Choroid plexus epithelial cell (primary cell): ENCODE measurements around the gene IL1A.

Source experiments
- DNase-seq: peaks from one replicate; pipeline ENCODE4 v3.0.0-alpha.2; 2010; ENCODE audit warnings: low read depth
- H3K4me3 ChIP-seq: 2 replicates; pipeline ENCODE4 v1.5.1; 2011; ENCODE audit warnings: low read depth, mild to moderate bottlenecking, control low read depth, low read length, moderate library complexity
- CTCF ChIP-seq: conservative IDR thresholded peaks from 2 replicates; pipeline ENCODE4 v1.5.1; 2011; ENCODE audit warnings: low read depth, mild to moderate bottlenecking, control low read depth, inconsistent platforms, low read length, moderate library complexity

The IL1A gene

DNA sequence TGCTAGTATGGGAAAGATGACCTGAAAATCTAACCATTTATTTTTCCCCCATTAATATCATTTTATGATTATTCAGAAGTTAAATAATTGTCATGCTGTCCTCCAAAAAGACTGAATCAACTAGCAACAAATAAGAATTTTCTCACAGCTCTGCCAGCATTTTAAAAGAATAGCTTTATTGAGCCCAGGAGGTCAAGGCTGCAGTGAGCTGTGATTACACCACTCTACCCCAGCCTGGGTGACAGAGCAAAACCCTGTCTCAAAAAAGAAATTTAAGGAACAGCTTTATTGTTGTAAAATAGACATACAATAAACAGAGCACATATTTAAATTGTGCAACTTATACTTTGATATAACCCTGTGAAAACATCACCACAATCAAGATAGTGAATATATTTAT is 24.8 kb upstream of the IL1A start:
- H3K4me3 ChIP-seq: no peak overlapping the region
- no peak for TF ChIP-seq CTCF
- no peak for DNase-seq

DNA sequence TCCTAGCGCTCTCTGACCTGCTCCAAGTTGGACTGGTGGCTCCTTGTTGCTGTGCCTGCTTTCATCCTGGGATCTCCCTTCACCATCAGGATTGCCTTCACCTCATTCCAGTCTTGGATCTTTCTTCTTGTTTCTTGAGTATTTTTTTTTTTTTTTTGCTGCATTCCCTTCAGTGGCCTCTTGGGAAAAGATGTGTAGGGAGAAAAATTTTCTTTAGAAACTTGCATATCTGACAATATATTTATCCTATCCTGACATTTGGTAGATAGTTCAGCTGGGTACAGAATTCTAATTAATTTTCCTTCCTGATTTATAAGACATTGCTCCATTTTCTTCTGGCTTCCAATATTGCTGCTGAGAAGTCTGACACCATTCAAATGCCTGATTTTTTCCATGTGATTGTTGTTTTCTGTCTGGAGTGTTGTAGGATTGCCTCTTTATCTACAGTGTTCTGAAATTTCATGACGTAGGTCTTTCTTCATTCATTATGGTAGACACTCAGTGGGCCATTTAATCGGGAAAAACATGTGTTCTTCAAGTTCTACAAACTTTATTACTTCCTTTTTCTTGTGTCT is 23.0 kb upstream of the IL1A start:
- peak; percentile 34 for TF ChIP-seq CTCF
- no peak overlapping the region for H3K4me3 ChIP-seq
- peak; percentile 34 for DNase-seq

GRCh38 chr2:112805542-112805941 is 21.2 kb upstream of the IL1A start:
- H3K4me3 ChIP-seq: no peak overlapping the region

DNA sequence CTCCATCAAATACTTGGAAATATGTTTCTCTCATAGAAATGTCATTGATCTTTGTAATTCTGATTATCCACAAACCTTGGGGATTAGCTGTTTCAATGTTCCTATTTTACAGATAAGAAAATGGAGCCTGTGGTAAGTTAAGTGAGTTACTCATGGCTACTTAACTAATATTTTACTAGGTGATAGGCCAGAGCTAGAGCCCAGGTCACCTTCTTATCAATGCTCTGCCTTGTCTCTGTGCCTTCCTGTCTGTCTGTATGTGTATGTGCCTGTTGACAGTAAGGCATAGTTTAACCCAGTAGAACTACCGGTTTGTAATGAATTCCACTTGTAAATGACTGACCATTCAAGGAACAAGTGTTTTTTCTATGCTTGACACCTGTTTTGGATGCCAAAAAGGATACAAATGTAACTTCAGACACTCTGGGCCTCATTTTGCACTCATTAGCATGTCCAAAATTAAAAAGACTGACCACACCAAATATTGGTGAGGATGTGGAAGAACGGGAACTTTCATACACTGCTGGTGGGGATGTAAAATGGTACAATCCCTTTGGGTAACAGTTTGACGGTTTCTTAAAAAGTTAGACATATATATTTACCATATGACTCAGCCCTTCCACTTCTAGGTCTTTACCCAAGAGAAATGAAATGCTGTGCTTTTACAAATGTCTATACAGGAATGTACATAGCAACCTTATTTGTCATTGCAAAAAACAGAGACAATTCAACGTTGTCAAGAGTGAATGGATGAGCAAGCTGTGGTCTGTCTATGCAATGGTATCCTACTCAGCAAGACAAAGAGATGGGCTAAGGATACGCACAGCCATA is 19.6 kb upstream of the IL1A start:
- DNase-seq: peak; percentile 90
- H3K4me3 ChIP-seq: no peak overlapping the region
- no peak for TF ChIP-seq CTCF

More at GRCh38 chr2:112805542-112805941, 21.2 kb upstream of the IL1A start:
- DNase-seq: peak; percentile 31
- TF ChIP-seq CTCF: no peak

DNA sequence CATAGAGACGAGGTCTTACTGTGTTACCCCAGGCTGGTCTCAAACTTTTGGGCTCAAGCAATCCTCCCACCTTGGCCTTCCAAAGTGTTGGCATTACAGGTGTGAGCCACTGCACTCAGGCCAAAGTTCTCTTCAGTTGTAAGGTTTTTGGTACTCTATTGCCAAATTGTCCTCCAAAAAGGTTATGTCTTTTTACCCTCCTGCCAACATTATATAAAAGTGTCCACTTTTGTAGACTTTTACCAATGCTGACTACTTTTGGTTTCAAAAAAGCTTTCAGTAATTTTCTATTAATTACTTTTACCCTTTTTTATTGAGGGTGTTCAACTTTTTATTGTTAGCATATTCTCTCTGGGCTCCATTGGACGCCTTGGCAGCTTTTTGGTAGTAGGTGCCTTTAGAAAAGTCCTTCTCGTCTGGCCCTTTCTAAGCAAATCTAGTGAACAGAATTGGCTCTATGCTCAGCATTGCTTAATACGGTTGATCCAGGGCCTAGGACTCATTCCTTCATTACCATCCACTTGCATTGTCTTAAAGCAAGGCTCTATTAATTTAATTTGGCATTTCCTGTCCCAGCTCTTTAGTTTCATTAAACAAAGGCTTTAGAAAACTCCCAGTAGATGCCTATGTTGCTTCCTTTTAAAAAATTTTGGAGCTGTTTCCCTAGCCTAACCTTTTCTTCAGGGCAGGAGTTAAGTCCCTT is 16.7 kb upstream of the IL1A start:
- H3K4me3 ChIP-seq: no peak overlapping the region
- DNase-seq: no peak
- no peak for TF ChIP-seq CTCF

- TF ChIP-seq CTCF: no peak
- no peak for DNase-seq
- no peak overlapping the region for H3K4me3 ChIP-seq
These were observed 15.0 kb upstream of the IL1A start for GRCh38 chr2:112798979-112799975.
